Measurements from ENCODE around the gene EFCAB6.

The EFCAB6 gene

GRCh38 chr22:43812149-43812842 lies at the start of gene EFCAB6:
Gene EFCAB6 (minus strand): TSS chr22:43812305. CDS start chr22:43782318, 29,987 bp downstream.
- DNase-seq (ENCODE audit: low spot score): peak; percentile 87

GRCh38 chr22:43861529-43861928 lies 49.4 kb upstream of the EFCAB6 start:
- DNase-seq (ENCODE audit: low spot score): no peak

- DNase-seq (ENCODE audit: low spot score): no peak
These were observed 48.7 kb upstream of the EFCAB6 start for GRCh38 chr22:43860831-43861230.

- no peak for DNase-seq (ENCODE audit: low spot score)
These were observed 48.0 kb upstream of the EFCAB6 start for GRCh38 chr22:43860126-43860525.

- DNase-seq (ENCODE audit: low spot score): no peak
These were observed 47.5 kb upstream of the EFCAB6 start for GRCh38 chr22:43859621-43860020.

GRCh38 chr22:43859176-43859575 lies 47.1 kb upstream of the EFCAB6 start:
- no peak for DNase-seq (ENCODE audit: low spot score)

GRCh38 chr22:43858156-43858895 lies 46.2 kb upstream of the EFCAB6 start:
- no peak for DNase-seq (ENCODE audit: low spot score)

GRCh38 chr22:43857367-43857766 lies 45.3 kb upstream of the EFCAB6 start:
- no peak for DNase-seq (ENCODE audit: low spot score)

- no peak for DNase-seq (ENCODE audit: low spot score)
These were observed 43.3 kb upstream of the EFCAB6 start for GRCh38 chr22:43855431-43855830.

- DNase-seq (ENCODE audit: low spot score): no peak
These were observed 42.7 kb upstream of the EFCAB6 start for GRCh38 chr22:43854786-43855271.

GRCh38 chr22:43854121-43854785 lies 42.1 kb upstream of the EFCAB6 start:
- DNase-seq (ENCODE audit: low spot score): no peak

- no peak for DNase-seq (ENCODE audit: low spot score)
These were observed 41.3 kb upstream of the EFCAB6 start for GRCh38 chr22:43853328-43853931.

GRCh38 chr22:43852573-43853327 lies 40.6 kb upstream of the EFCAB6 start:
- no peak for DNase-seq (ENCODE audit: low spot score)

GRCh38 chr22:43851979-43852307 lies 39.8 kb upstream of the EFCAB6 start:
- DNase-seq (ENCODE audit: low spot score): no peak

- no peak for DNase-seq (ENCODE audit: low spot score)
These were observed 39.2 kb upstream of the EFCAB6 start for GRCh38 chr22:43851058-43851978.

GRCh38 chr22:43850529-43850928 lies 38.4 kb upstream of the EFCAB6 start:
- DNase-seq (ENCODE audit: low spot score): no peak

GRCh38 chr22:43849731-43850130 lies 37.6 kb upstream of the EFCAB6 start:
- no peak for DNase-seq (ENCODE audit: low spot score)

GRCh38 chr22:43848366-43849171 lies 36.5 kb upstream of the EFCAB6 start:
- DNase-seq (ENCODE audit: low spot score): peak; percentile 38

GRCh38 chr22:43847376-43848289 lies 35.5 kb upstream of the EFCAB6 start:
- DNase-seq (ENCODE audit: low spot score): no peak

All from SW480 (cell line).